HG03575 (cell line): Measurements from ENCODE around the gene ARHGAP18.
"Not testable (repeated sequence)": the region's sequence is repeated elsewhere in the genome, so short reads cannot be mapped to it uniquely, and the experiment has no call there.

ENCODE experiments used
- ATAC-seq: cut with Tn5 transposase; IDR thresholded peaks from one replicate; pipeline ENCODE4 v1.9.1; 2021; ENCODE audit not compliant: unreplicated experiment, insufficient number of reproducible peaks, low FRiP score; ENCODE audit errors: extremely low read depth

Gene ARHGAP18

DNA sequence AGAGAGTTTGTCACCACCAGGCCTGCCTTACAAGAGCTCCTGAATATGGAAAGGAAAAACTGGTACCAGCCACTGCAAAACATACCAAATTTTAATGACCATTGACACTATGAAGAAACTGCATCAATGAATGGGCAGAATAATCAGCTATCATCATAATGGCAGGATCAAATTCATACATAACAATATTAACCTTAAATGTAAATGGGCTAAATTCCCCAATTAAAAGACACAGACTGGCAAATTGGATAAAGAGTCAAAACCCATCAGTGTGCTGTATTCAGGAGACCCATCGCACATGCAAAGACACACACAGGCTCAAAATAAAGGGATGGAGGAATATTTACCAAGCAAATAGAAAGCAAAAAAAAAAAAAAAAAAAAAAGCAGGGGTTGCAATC, 139.0 kb downstream of the ARHGAP18 start:
- not testable (repeated sequence) for ATAC-seq

DNA sequence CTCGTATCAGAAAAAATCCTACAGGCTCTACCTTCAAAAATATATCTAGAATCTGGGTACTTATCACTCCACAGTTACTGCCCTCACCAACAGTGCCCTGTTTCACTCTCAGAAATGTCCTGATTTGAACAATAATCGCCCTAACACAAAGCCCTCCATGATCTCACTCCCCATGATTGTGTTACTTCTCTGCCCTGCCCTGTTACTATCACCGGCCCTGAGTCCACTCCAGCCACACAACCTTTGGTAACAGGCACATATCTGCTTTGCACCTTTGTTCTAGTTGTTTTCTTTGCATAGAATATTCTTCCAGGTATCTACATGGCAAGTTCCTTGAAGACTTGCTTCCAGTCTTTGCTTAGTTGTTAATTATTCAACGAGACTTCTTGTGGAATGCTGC, 142.0 kb downstream of the ARHGAP18 start:
- ATAC-seq, result no peak

DNA sequence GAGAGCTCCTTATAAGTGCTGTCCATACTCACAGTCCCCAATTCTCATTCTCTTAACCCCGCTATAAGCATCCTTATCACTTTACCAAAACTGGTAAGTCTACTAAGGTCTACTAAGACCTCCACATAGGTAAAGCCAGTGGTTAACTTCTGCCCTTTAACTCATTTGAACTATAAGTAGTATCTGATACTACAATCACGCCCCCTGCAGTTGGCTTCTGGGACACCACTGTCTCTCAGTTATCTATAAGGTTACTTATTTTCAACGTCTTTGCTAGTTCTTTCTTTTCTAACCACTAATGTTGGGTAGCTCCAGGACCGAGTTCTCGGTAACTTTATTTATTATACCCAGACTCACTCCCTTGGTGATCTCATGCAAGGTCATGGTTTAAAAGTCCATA, 142.6 kb downstream of the ARHGAP18 start:
- no peak for ATAC-seq

DNA sequence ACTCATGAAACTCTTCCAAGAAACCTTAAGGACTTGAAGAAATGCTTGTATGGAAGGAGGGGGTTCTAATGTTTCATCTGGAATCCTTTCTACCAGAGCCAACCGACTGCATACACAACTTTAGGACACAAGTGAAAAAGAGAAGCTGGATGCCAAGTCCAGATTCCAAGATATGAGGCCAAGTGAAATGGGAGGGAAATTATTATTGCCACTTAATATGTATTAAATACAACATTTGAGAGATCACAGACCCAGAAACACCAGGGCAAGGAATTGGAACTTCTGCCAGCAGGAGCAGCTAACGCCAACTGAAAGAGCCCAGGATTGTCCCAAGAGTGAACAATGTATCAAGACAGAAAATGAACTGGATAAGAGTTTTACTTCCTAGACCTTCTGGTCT, 144.2 kb downstream of the ARHGAP18 start:
- no peak for ATAC-seq

DNA sequence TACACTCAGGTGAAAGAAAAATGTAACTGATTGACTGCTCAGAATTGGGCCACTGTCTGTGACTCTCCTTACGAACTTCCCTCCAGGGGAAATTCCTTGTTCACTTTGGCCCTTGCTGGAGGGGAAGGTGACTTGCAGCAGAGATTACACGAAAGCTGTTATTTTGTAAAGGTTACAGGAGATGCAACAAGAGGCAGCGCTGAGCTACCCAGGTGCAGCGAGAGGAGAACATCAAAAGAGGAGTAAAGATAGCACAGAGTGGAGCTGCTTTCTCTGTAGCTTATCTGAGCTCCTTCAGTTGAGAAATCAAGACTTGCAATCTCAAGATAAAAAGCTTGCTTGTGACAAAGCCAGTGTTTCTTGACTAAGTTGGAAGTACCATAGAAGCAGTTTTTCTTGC, 144.6 kb downstream of the ARHGAP18 start:
- no peak for ATAC-seq

DNA sequence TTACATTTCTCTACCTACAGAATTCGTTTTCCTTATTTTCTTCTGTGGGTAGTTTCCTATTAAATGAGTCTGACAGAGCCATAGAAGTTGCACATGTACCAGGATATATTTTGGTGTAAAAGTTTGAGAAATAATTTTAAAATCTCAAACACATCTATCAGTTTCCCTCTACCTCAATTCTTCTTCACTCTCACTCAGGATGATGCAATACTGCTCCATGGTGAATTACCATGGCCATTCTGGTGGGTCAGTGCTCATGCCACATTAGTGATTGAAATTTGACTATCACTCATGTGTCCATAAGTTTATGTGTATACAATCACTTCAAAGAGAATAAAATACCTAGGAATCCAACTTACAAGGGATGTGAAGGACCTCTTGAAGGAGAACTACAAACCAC, 151.7 kb downstream of the ARHGAP18 start:
- no peak for ATAC-seq

DNA sequence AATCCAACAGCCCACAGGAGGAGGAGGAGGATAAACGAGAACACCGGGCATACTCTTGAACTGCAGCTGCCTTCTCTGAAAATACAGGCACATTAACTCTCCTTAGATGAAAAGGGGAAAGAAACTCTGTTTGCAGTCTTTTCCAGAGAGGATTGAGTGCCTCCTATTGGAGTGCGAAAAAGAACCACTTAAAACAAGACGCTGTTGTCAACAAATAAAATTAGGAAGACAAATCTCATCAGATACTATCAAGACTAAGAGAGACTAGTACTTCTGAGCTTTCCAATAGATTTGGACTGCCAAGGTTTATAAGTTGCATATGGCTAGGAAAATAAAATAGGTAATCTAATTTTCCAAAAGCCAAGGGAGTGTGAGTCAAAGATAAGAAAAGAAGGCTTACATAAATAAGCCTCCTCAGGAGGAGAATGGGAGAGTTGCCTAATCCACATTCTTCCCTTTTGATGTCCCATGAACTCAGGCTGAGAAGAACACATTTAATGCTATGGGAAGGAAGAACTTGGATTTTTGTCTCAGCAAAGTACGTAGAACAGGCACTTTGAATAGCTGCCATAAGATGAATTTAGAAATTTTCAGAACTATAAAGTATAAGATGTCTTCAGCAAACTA, 154.7 kb downstream of the ARHGAP18 start:
- ATAC-seq, result no peak

DNA sequence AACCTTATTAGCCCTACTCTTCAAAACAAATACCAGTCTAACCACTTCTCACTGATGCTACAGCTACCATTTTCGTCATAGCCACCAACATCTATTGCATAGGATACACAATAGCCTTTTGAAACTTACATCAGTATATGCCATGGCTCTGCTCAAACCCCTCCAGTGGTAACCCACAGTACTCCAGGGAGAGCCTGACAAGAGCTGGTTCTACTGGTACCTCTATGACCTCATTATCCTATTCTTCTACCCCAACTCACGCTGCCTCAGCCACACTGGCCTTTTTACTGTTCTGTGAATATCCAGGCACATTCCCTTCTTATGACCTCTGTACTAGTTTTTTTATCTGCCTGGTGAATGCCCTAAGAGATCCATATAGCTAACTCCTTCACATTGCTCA, 157.6 kb downstream of the ARHGAP18 start:
- no peak for ATAC-seq

DNA sequence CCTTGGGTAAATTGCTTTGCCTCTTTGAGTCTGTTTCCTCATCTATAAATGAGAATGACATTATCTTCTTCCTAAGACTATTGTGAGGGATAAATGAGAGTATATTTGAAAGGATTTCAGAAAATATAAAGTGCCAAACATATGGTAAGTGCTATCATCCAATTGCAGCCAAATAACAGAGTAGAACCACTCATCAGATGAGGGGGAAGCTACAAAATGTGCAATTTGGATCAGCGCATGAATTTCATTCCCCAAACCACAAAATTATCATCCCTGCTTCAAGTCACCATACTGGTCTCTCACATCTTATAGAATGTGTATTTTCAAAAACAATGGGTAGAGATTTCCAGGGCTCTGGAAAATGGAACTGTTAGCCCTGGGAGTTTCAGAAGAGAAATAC, 158.5 kb downstream of the ARHGAP18 start:
- ATAC-seq, result no peak

DNA sequence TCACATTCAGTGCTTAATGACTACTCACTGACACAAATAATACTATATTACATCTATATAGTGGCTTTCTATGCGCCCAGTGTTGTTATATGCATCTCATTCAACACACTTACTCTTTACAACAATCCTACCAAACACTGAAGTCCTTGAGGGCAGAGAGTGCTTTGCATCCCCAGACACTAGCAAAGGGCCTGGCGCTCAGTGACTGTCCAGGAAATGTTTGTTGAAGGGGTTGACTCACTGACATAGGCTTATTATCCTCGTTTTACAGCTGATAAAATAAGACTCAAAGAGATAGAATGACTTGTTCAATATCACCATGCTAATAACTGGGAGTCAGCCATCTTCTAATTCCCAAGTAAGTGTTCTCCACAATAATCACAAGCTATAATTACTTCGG, 163.3 kb downstream of the ARHGAP18 start:
- no peak for ATAC-seq

DNA sequence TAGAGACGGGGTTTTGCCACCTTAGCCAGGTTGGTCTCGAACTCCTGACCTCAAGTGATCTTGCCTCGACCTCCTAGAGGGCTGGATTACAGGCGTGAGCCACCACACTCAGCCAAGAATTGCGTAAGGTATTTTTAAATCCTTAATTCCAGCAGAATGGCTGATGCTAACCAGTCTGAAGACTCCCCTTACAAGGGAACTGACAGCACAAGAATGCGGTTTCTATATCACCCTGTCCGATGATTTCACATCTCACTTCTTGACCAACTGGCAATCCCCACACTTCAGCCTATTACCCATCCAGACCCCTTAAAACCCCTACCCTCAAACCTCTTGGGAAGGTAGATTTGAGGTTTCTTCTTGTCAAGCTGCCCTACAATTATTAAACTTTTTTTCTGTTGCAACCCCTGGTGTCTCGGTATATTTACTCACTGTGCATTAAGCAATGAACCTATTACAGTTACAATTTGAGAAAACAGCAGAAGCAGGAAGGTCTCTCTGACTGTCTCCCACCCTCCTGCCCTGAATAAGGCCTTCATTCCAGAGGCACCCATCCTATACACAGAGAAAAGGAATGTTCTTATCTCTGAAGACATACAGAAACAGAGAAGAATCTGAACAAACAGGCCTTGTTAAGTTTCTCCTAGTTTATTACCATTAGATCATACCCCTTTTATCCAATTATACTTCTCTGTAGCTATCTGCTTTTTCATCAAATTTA, 164.9 kb downstream of the ARHGAP18 start:
- no peak for ATAC-seq

DNA sequence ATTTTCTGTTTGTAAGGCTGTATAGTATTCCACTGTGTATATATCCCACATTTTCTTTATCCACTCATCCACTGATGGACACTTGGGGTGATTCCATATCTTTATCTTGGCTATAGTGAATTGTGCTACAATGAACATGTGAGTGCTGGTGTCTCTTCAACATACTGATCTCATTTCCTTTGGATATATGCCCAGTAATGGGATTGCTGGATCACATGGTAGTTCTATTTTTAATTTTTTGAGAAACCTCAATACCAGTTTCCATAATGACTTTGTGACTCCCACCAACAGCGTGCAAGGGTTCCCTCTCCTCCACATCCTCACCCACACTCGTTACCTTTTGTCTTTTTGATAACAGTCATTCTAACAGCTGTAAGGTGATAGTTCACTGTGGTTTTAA, 166.0 kb downstream of the ARHGAP18 start:
- no peak for ATAC-seq

DNA sequence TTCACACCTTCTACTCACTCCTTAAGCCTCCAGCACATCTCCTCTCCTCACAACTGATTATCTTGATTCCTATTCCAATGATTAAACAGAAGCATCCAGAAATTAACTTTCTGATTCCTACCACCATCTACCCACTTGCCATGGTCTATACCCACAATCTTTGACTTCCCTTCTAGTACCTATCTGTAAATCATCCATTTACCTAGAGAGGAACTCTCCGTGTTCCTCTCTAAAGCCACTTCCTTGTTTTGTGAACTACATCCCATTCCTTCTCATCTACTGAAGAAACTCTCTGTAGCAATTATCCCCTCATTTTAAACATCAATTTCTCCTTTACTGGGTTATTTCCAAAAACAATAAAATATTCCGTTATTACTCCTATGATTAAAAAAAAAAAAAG, 167.3 kb downstream of the ARHGAP18 start:
- ATAC-seq, result no peak

DNA sequence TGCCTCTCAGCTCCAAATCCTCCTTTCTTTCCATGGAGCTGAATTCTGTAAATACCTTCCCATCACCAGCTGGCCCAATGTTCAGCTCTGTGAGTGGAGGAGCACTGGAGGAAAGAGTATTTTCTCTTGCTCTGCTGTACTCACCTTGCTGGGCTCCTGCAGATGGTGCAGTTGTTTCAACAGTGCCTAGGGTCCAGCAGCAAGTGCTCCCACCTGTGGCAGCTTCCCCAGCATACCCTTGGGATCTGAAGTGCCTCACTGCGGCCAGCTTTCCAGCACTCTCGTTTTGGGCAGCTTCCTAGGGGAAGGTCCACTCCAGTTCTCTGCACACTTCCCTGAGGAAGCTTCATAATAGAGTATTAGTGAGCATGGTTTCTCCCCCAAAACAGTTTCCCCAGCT, 170.9 kb downstream of the ARHGAP18 start:
- ATAC-seq, result no peak

DNA sequence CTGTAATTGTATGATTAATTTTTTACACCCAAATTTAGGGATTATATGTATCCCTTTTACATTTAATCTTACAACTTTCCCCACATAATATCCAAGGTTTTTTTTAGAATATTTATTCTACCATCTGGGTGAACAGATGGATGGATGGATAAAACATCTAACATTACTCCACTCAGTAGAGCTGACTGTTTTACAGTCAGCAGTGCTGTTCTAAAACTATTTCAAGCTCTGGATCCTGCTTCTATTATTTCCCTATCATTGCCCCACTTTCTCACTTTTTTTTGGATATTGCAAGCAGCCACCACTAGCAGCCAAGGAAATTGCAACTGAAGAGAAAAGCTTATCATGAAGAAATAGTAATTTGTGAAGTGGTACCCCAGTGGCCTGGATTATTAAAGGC, 173.7 kb downstream of the ARHGAP18 start:
- ATAC-seq, result no peak

DNA sequence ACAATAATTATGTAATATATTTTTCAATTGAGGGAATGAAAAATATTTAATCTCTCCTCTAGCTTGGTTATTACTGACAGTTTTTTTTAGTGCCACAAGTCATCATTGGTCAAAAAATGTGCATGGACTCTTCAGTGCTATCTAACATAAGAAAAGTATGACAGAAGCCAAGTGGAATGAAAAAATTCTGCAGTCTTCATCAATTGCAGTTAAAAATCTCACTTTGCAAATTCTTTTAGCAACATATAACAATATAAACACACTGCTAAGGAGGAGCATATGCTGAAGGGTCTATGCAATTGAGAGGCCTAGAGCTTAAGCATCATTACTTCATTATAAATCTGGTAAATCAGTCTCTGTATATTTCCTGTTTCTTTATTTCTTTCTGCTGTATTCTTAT, 175.1 kb downstream of the ARHGAP18 start:
- ATAC-seq, result no peak
